SK-N-SH (cell line): ENCODE results near the gene PDLIM5. TPM values are rescaled to one million over a fixed set of nuclear protein-coding genes. Genes with fewer than 3 reads are reported as not detected.
A peak's percentile ranks its signal among the peaks of the same experiment; 100 is the strongest.

Experiments
- CTCF ChIA-PET: fragments of 300-600, 350-600 bp; formaldehyde crosslinking; extraction: SDS; loops from one replicate; lab custom pipeline; 2021; lab: Yijun Ruan, JAX
- POLR2A ChIA-PET: fragments of 350-600 bp; sonication (Branson Sonifier 250); formaldehyde crosslinking; extraction: SDS; loops from one replicate; lab custom pipeline; 2020; ENCODE audit warnings: antibody characterized with exemption, inconsistent platforms; lab: Yijun Ruan, JAX
- DNase-seq: peaks from one replicate; pipeline ENCODE4 v3.0.0; 2012
- H2AFZ ChIP-seq: fragments of 200-600 bp; sonication (generic); 2 replicates; pipeline ENCODE4 v1.8.1; 2016; ENCODE audit warnings: antibody characterized with exemption, mild to moderate bottlenecking, low read depth
- H3F3A ChIP-seq: fragments of 200-600 bp; sonication (generic); replicated peaks from 2 replicates; pipeline ENCODE3; 2016; ENCODE audit warnings: antibody characterized with exemption, mild to moderate bottlenecking; ENCODE audit not compliant: insufficient read depth
- H3K27ac ChIP-seq, 2 experiments: fragments of 200-500 bp in 1 of 2; fragments of 200-600 bp in 1 of 2; sonication (Bioruptor generic) in 1 of 2; sonication (generic), shearing (Covaris generic) in 1 of 2; 2 replicates each; pipeline versions ENCODE4 v1.5.1 to v1.6.1; 2014 to 2016; ENCODE audit warnings: low read depth in 2 of 2, inconsistent platforms in 1 of 2, low read length in 1 of 2, mild to moderate bottlenecking in 1 of 2, mixed read lengths in 1 of 2
- H3K27me3 ChIP-seq: fragments of 200-600 bp; sonication (generic), shearing (Covaris generic); 2 replicates; pipeline ENCODE4 v1.6.1; 2016; ENCODE audit warnings: mixed run types; ENCODE audit not compliant: insufficient read depth
- H3K36me3 ChIP-seq, 2 experiments: fragments of 200-500 bp in 1 of 2; fragments of 200-600 bp in 1 of 2; sonication (Bioruptor generic) in 1 of 2; sonication (generic) in 1 of 2; replicated peaks in 1 of 2; 2 replicates each; pipeline versions ENCODE3 to v1.5.1; 2014 to 2016; ENCODE audit warnings: low read length in 1 of 2, mild to moderate bottlenecking in 1 of 2; ENCODE audit not compliant: insufficient read depth in 2 of 2, control insufficient read depth in 1 of 2
- H3K4me1 ChIP-seq, 2 experiments: fragments of 200-500 bp in 1 of 2; fragments of 200-600 bp in 1 of 2; sonication (Bioruptor generic) in 1 of 2; sonication (generic), shearing (Covaris generic) in 1 of 2; 2 replicates each; pipeline versions ENCODE4 v1.5.1 to v1.6.1; 2014 to 2016; ENCODE audit warnings: low read depth in 1 of 2, low read length in 1 of 2, mixed run types in 1 of 2; ENCODE audit not compliant: insufficient read depth in 2 of 2, control insufficient read depth in 1 of 2
- H3K4me2 ChIP-seq: fragments of 200-600 bp; sonication (generic), shearing (Covaris generic); 2 replicates; pipeline ENCODE4 v1.6.1; 2017; ENCODE audit warnings: mixed run types
- H3K4me3 ChIP-seq, 2 experiments: fragments of 200-500 bp in 1 of 2; fragments of 200-600 bp in 1 of 2; sonication (Bioruptor generic) in 1 of 2; sonication (generic), shearing (Covaris generic) in 1 of 2; 2 replicates each; pipeline versions ENCODE4 v1.5.1 to v1.8.1; 2014 to 2016; ENCODE audit warnings: low read depth in 2 of 2, inconsistent platforms in 1 of 2, low read length in 1 of 2, mild to moderate bottlenecking in 1 of 2, mixed read lengths in 1 of 2, moderate library complexity in 1 of 2
- H3K79me2 ChIP-seq: fragments of 200-600 bp; sonication (generic); 2 replicates; pipeline ENCODE4 v1.8.1; 2017; ENCODE audit warnings: mild to moderate bottlenecking; ENCODE audit not compliant: insufficient read depth
- H3K9ac ChIP-seq: fragments of 200-600 bp; sonication (generic); 2 replicates; pipeline ENCODE4 v1.6.1; 2017; ENCODE audit warnings: mixed run types
- H3K9me2 ChIP-seq: fragments of 200-600 bp; sonication (generic); 2 replicates; pipeline ENCODE4 v1.6.1; 2017; ENCODE audit warnings: mixed run types
- H3K9me3 ChIP-seq: fragments of 200-600 bp; sonication (generic); 2 replicates; pipeline ENCODE4 v1.6.1; 2017; ENCODE audit warnings: mixed run types, mild to moderate bottlenecking, moderate library complexity
- H4K20me1 ChIP-seq: fragments of 200-600 bp; sonication (generic); 2 replicates; pipeline ENCODE4 v1.6.1; 2017; ENCODE audit warnings: mild to moderate bottlenecking, mixed run types; ENCODE audit not compliant: insufficient read depth
- CHD2 ChIP-seq: fragments of 150-350 bp; IDR thresholded peaks from 2 replicates; pipeline ENCODE4 v1.6.1; 2018; ENCODE audit warnings: low read length; ENCODE audit not compliant: partially characterized antibody
- ELF1 ChIP-seq: IDR thresholded peaks from 2 replicates; pipeline ENCODE4 v1.4.0; 2012
- EP300 ChIP-seq, 2 experiments: IDR thresholded peaks; 2 replicates each; pipeline versions ENCODE4 v1.4.0 to v1.6.1; 2012; ENCODE audit warnings: borderline replicate concordance in 1 of 2, low read depth in 1 of 2, low read length in 1 of 2
- FOSL2 ChIP-seq: IDR thresholded peaks from 2 replicates; pipeline ENCODE4 v1.4.0; 2012; ENCODE audit warnings: low read depth, mild to moderate bottlenecking, moderate library complexity, borderline replicate concordance
- GABPA ChIP-seq: IDR thresholded peaks from 2 replicates; pipeline ENCODE4 v1.4.0; 2012; ENCODE audit warnings: low read depth, mild to moderate bottlenecking
- JUND ChIP-seq: IDR thresholded peaks from 2 replicates; pipeline ENCODE4 v1.4.0; 2012
- MXI1 ChIP-seq: IDR thresholded peaks from 2 replicates; pipeline ENCODE4 v1.6.1; 2012; ENCODE audit warnings: mild to moderate bottlenecking, low read depth, low read length, improper control_type of control experiment
- NFIC ChIP-seq: IDR thresholded peaks from 2 replicates; pipeline ENCODE4 v1.4.0; 2012; ENCODE audit warnings: borderline replicate concordance
- NRF1 ChIP-seq: IDR thresholded peaks from 2 replicates; pipeline ENCODE4 v1.6.1; 2012; ENCODE audit warnings: low read depth, mild to moderate bottlenecking, low read length
- RAD21 ChIP-seq: IDR thresholded peaks from 2 replicates; pipeline ENCODE4 v1.6.1; 2012; ENCODE audit warnings: mild to moderate bottlenecking, low read length
- RCOR1 ChIP-seq: fragments of 150-350 bp; IDR thresholded peaks from 2 replicates; pipeline ENCODE4 v1.6.1; 2017; ENCODE audit warnings: antibody characterized with exemption, low read length
- RXRA ChIP-seq: IDR thresholded peaks from 2 replicates; pipeline ENCODE4 v1.4.0; 2012; ENCODE audit warnings: low read depth, mild to moderate bottlenecking, borderline replicate concordance
- TAF1 ChIP-seq: IDR thresholded peaks from 2 replicates; pipeline ENCODE4 v1.6.1; 2012; ENCODE audit warnings: low read depth, mild to moderate bottlenecking, low read length, moderate library complexity, borderline replicate concordance
- TCF12 ChIP-seq: IDR thresholded peaks from 2 replicates; pipeline ENCODE4 v1.4.0; 2012
- TEAD4 ChIP-seq: IDR thresholded peaks from 2 replicates; pipeline ENCODE4 v1.4.0; 2012; ENCODE audit warnings: mild to moderate bottlenecking, borderline replicate concordance; ENCODE audit not compliant: insufficient read depth
- YY1 ChIP-seq: IDR thresholded peaks from 2 replicates; pipeline ENCODE4 v1.4.0; 2012; ENCODE audit warnings: low read depth, mild to moderate bottlenecking
- WGBS: methylation state at CpG from one replicate; pipeline ENCODE4 v1.1.6; 2017; ENCODE audit warnings: low lambda C conversion rate; 5-methylcytosine and 5-hydroxymethylcytosine counted together
- polyA plus RNA-seq, 3 experiments: library from polyadenylated mRNA; depleted of rRNA; stranded (reverse); fragments of >200 nt; gene quantifications; 2 replicates each; pipeline ENCODE4 v1.2.3, GENCODE V29; 2012
- TF ChIP-seq, protein P1 (sequence below): IDR thresholded peaks from 2 replicates; pipeline ENCODE4; 2012
- TF ChIP-seq, protein P2 (sequence below): fragments of 200-600 bp; sonication (generic); IDR thresholded peaks from 2 replicates; pipeline ENCODE4 v1.6.1; 2017; ENCODE audit warnings: antibody characterized with exemption, mild to moderate bottlenecking, moderate library complexity
- TF ChIP-seq, protein P3 (sequence below): IDR thresholded peaks from 2 replicates; pipeline ENCODE4 v1.4.0; 2012; ENCODE audit warnings: low read depth, borderline replicate concordance
- TF ChIP-seq, protein P4 (sequence below): fragments of 150-350 bp; IDR thresholded peaks from 2 replicates; pipeline ENCODE4 v1.6.1; 2017; ENCODE audit warnings: antibody characterized with exemption, low read length, low read depth, borderline replicate concordance
- TF ChIP-seq, protein P5 (sequence below): IDR thresholded peaks from 2 replicates; pipeline ENCODE4 v1.4.0; 2012; ENCODE audit warnings: low read depth

Gene PDLIM5
- polyA plus RNA-seq, 1 of the 3 experiments (the other 2 are of a cell fraction): 36.7 TPM

DNA sequence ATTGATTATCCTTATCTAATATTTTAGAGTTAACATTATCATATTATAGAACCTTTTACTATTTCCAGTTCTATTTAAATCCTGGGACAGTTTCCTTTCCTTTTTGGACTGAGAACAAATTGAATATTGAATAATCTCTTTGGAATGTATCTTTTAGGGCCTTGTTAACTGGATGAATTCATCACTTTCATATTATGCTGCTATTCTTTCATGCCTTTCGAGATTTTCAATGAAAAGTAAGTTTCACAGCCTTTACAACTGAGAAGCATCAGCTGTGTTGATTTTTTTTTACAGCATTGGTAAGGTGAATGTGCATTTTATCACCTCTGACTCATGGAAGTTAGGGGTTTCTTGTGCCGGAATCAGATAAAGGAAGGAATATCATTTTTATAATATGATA is 39.6 kb downstream of the PDLIM5 start:
- Histone ChIP-seq H3K36me3 (peaks cover 0 to 3% of the 10 kb centered on the region in 2 experiments), H3K9me3 (no peaks in the 10 kb centered on the region), H3K4me1 (peaks cover 0 to 8% of the 10 kb centered on the region in 2 experiments; a peak in 2 of 4 replicates), H3K9me2 (no peaks in the 10 kb centered on the region), H2AFZ (no peak overlapping the region), H3K27me3 (no peaks in the 10 kb centered on the region), H3K4me2 (peak overlapping the region; percentile 72), H3K27ac (peak overlapping the region in 1 of 2 experiments; percentile 75; a peak in 3 of 4 replicates), H3K79me2 (peaks cover 92% of the 10 kb centered on the region), H3K4me3 (0 out of 4 replicates have a peak overlapping the region, but pooled peaks of 1 of the 2 experiments have one; percentile 20), H3K9ac (peak overlapping the region; percentile 20; the same call in 1 of the 2 replicates), H4K20me1 (no peaks in the 10 kb centered on the region; the same call in 1 of the 2 replicates), H3F3A (peaks cover 21% of the 10 kb centered on the region)
- POLR2A ChIA-PET: no interaction called here
- no peak for TF ChIP-seq YY1
- TF ChIP-seq TAF1: no peak
- TF ChIP-seq, protein P1, sequence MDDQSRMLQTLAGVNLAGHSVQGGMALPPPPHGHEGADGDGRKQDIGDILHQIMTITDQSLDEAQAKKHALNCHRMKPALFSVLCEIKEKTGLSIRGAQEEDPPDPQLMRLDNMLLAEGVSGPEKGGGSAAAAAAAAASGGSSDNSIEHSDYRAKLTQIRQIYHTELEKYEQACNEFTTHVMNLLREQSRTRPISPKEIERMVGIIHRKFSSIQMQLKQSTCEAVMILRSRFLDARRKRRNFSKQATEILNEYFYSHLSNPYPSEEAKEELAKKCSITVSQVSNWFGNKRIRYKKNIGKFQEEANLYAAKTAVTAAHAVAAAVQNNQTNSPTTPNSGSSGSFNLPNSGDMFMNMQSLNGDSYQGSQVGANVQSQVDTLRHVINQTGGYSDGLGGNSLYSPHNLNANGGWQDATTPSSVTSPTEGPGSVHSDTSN: peak; percentile 30; the same call in 1 of the 2 replicates
- TF ChIP-seq GABPA: no peak
- TF ChIP-seq TEAD4: no peak
- 0 out of 2 replicates have a peak, but pooled peaks have one; percentile 12 for TF ChIP-seq RXRA
- no peak for TF ChIP-seq RCOR1
- 0 out of 4 replicates have a peak, but pooled peaks of 1 of the 2 experiments have one; percentile 30 for TF ChIP-seq EP300 (IDR thresholded peaks at IDR 0.05; ENCODE audit: borderline replicate concordance in 1 of 2, low read depth in 1 of 2, low read length in 1 of 2)
- TF ChIP-seq NFIC: peak; percentile 51; the same call in 1 of the 2 replicates
- TF ChIP-seq, protein P2, sequence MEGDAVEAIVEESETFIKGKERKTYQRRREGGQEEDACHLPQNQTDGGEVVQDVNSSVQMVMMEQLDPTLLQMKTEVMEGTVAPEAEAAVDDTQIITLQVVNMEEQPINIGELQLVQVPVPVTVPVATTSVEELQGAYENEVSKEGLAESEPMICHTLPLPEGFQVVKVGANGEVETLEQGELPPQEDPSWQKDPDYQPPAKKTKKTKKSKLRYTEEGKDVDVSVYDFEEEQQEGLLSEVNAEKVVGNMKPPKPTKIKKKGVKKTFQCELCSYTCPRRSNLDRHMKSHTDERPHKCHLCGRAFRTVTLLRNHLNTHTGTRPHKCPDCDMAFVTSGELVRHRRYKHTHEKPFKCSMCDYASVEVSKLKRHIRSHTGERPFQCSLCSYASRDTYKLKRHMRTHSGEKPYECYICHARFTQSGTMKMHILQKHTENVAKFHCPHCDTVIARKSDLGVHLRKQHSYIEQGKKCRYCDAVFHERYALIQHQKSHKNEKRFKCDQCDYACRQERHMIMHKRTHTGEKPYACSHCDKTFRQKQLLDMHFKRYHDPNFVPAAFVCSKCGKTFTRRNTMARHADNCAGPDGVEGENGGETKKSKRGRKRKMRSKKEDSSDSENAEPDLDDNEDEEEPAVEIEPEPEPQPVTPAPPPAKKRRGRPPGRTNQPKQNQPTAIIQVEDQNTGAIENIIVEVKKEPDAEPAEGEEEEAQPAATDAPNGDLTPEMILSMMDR: no peak
- TF ChIP-seq MXI1: no peak
- peak; percentile 31; the same call in 1 of the 2 replicates for TF ChIP-seq JUND
- peak; percentile 24; the same call in 1 of the 2 replicates for TF ChIP-seq TCF12
- TF ChIP-seq CHD2: no peak
- TF ChIP-seq RAD21: no peak
- no peak for TF ChIP-seq ELF1
- no peak for DNase-seq
- CTCF ChIA-PET: no interaction called here
- WGBS: 13% methylated on average over 2 of the region's 2 CpGs

DNA sequence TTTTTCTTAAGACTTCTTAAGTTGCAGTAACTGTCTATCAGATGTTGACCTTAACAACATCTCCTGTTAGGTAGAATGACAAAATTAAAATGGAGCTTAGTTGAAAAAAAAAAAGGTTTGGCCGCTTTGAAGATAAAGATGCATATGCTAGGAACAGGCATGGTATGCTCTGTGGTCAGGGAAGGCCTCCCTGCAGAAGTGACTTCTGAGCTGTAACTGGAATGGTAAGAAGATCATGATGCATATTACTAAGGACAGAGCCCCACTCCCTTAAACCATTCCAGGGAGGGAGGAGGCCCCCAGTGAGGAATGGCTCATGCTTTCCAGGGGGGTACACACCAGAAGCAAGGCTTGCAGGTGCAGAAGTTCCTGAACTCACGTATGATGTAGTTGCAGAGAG is 43.7 kb downstream of the PDLIM5 start:
- TF ChIP-seq, protein P3, sequence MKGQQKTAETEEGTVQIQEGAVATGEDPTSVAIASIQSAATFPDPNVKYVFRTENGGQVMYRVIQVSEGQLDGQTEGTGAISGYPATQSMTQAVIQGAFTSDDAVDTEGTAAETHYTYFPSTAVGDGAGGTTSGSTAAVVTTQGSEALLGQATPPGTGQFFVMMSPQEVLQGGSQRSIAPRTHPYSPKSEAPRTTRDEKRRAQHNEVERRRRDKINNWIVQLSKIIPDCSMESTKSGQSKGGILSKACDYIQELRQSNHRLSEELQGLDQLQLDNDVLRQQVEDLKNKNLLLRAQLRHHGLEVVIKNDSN: no peak
- no peak for TF ChIP-seq FOSL2
- TF ChIP-seq, protein P4, sequence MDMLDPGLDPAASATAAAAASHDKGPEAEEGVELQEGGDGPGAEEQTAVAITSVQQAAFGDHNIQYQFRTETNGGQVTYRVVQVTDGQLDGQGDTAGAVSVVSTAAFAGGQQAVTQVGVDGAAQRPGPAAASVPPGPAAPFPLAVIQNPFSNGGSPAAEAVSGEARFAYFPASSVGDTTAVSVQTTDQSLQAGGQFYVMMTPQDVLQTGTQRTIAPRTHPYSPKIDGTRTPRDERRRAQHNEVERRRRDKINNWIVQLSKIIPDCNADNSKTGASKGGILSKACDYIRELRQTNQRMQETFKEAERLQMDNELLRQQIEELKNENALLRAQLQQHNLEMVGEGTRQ: no peak
- TF ChIP-seq, protein P1: no peak
- no peak for TF ChIP-seq NRF1
- TF ChIP-seq MXI1: no peak
- no peak for TF ChIP-seq RCOR1
- TF ChIP-seq, protein P5, sequence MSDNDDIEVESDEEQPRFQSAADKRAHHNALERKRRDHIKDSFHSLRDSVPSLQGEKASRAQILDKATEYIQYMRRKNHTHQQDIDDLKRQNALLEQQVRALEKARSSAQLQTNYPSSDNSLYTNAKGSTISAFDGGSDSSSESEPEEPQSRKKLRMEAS: no peak
- no peak for TF ChIP-seq GABPA
- Histone ChIP-seq H4K20me1 (no peaks in the 10 kb centered on the region; the same call in 1 of the 2 replicates), H3K27ac (no peak overlapping the region), H3K36me3 (peaks cover 0 to 12% of the 10 kb centered on the region in 2 experiments), H3K9ac (no peak overlapping the region), H3K4me3 (no peak overlapping the region), H3K9me2 (no peaks in the 10 kb centered on the region), H3K4me2 (no peak overlapping the region), H3K79me2 (peaks cover 90% of the 10 kb centered on the region), H3K27me3 (no peaks in the 10 kb centered on the region), H3K4me1 (peaks cover 0 to 7% of the 10 kb centered on the region in 2 experiments; a peak in 2 of 4 replicates), H2AFZ (no peak overlapping the region), H3F3A (peaks cover 29% of the 10 kb centered on the region), H3K9me3 (peaks cover 5% of the 10 kb centered on the region; the same call in 1 of the 2 replicates)
- WGBS: 96% methylated on average over 2 of the region's 2 CpGs
- DNase-seq: no peak
- CTCF ChIA-PET: no interaction called here
- POLR2A ChIA-PET: no interaction called here
